Measurements from ENCODE around the gene ZNF462.

The ZNF462 gene

GRCh38 chr9:106868565-106868964, 5.6 kb downstream of the ZNF462 start:
- H3K9me3 ChIP-seq (ENCODE audit: low read length), result no peaks in the 10 kb centered on the region
- peaks cover 18% of the 10 kb centered on the region for H3K4me1 ChIP-seq (ENCODE audit: insufficient read depth, low read length)

GRCh38 chr9:106869028-106869427, 6.1 kb downstream of the ZNF462 start:
- no peaks in the 10 kb centered on the region for H3K27me3 ChIP-seq (ENCODE audit: insufficient read depth, low read length)
- peaks cover 31% of the 10 kb centered on the region for H3K36me3 ChIP-seq (ENCODE audit: insufficient read depth, low read length)
- H3K4me3 ChIP-seq (ENCODE audit: low read length), result no peak overlapping the region
- peaks cover 18% of the 10 kb centered on the region for H3K4me1 ChIP-seq (ENCODE audit: insufficient read depth, low read length)
- no peak overlapping the region for H2AFZ ChIP-seq (ENCODE audit: low read depth, low read length)
- no peaks in the 10 kb centered on the region for H3K9me3 ChIP-seq (ENCODE audit: low read length)

More at GRCh38 chr9:106868565-106868964, 5.6 kb downstream of the ZNF462 start:
- H3K36me3 ChIP-seq (ENCODE audit: insufficient read depth, low read length), result peaks cover 31% of the 10 kb centered on the region
- no peak overlapping the region for H2AFZ ChIP-seq (ENCODE audit: low read depth, low read length)
- H3K27me3 ChIP-seq (ENCODE audit: insufficient read depth, low read length), result no peaks in the 10 kb centered on the region
- no peak overlapping the region for H3K4me3 ChIP-seq (ENCODE audit: low read length)

DNA sequence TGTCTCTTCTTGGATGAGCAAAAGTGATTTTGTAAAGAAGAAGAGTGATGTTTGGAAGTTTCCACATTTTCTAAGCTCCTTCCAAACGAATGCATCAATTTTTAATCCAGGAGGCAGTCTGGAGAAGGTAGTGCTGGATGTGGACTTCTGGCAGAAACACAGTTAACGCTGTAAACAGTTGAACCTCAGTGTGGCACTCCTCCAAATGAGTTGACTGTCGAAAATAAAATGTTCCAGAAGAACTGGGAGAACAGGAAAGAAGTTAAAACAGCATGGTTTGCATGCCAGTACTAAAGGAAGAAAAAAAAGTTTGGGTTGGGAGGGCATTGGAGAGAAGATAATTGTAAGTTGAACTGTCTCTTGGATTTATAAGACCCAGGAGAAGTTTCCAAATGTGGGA, 6.5 kb downstream of the ZNF462 start:
- H3K36me3 ChIP-seq (ENCODE audit: insufficient read depth, low read length), result peaks cover 31% of the 10 kb centered on the region
- no peaks in the 10 kb centered on the region for H3K27me3 ChIP-seq (ENCODE audit: insufficient read depth, low read length)
- H3K4me3 ChIP-seq (ENCODE audit: low read length), result no peak overlapping the region
- no peaks in the 10 kb centered on the region for H3K9me3 ChIP-seq (ENCODE audit: low read length)
- no peak overlapping the region for H2AFZ ChIP-seq (ENCODE audit: low read depth, low read length)
- peaks cover 18% of the 10 kb centered on the region for H3K4me1 ChIP-seq (ENCODE audit: insufficient read depth, low read length)

DNA sequence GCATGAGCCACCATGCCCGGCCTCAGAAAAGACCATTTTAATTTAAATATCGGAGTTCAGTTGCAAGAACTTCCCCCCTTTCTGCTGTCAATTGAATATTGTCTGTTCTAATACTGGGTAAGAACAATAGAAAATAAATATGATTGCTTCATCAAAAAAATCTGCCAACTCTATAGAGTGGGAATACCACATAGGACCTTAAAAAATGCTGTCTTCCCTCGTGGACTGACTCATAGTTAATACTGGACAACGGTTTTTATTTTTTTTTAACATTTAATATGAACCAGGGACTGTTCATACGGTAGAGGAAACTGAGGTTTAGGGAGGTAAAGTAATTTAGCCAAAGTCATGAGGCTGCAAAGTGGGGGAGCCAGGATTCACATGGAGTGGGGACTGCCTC, 9.7 kb downstream of the ZNF462 start:
- peaks cover 2% of the 10 kb centered on the region for H3K9me3 ChIP-seq (ENCODE audit: low read length)
- no peaks in the 10 kb centered on the region for H3K4me1 ChIP-seq (ENCODE audit: insufficient read depth, low read length)
- no peaks in the 10 kb centered on the region for H3K27me3 ChIP-seq (ENCODE audit: insufficient read depth, low read length)
- no peak overlapping the region for H3K4me3 ChIP-seq (ENCODE audit: low read length)
- H2AFZ ChIP-seq (ENCODE audit: low read depth, low read length), result no peak overlapping the region
- H3K36me3 ChIP-seq (ENCODE audit: insufficient read depth, low read length), result peaks cover 27% of the 10 kb centered on the region

DNA sequence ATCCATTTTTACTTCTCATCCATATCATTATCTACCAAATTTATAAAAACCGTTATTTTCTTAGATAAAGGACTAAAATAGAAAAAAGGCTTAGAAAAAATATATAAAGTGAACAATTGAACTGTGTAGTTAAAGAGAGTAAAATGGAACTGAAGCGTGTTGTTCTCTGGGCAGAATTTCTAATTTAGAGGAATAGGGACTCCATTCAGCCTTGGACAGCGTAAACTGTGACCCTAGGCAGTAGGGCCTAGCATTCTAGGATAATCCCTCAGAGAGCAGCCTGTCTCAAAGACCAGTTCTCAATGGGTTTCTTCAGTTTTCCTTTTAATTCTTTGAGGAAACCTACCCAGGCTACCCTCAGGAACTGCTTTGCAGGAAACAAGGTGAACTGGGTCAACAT, 11.1 kb downstream of the ZNF462 start:
- H3K9me3 ChIP-seq (ENCODE audit: low read length), result peaks cover 2% of the 10 kb centered on the region
- H2AFZ ChIP-seq (ENCODE audit: low read depth, low read length), result no peak overlapping the region
- H3K4me3 ChIP-seq (ENCODE audit: low read length), result no peak overlapping the region
- peaks cover 4% of the 10 kb centered on the region for H3K4me1 ChIP-seq (ENCODE audit: insufficient read depth, low read length)
- H3K36me3 ChIP-seq (ENCODE audit: insufficient read depth, low read length), result peaks cover 26% of the 10 kb centered on the region
- no peaks in the 10 kb centered on the region for H3K27me3 ChIP-seq (ENCODE audit: insufficient read depth, low read length)

GRCh38 chr9:106874652-106875051, 11.7 kb downstream of the ZNF462 start:
- Histone ChIP-seq H2AFZ (ENCODE audit: low read depth, low read length) (no peak overlapping the region), H3K9me3 (ENCODE audit: low read length) (peaks cover 2% of the 10 kb centered on the region), H3K4me3 (ENCODE audit: low read length) (no peak overlapping the region), H3K4me1 (ENCODE audit: insufficient read depth, low read length) (peaks cover 10% of the 10 kb centered on the region), H3K36me3 (ENCODE audit: insufficient read depth, low read length) (peaks cover 20% of the 10 kb centered on the region), H3K27me3 (ENCODE audit: insufficient read depth, low read length) (no peaks in the 10 kb centered on the region)

- Histone ChIP-seq H3K9me3 (ENCODE audit: low read length) (peaks cover 2% of the 10 kb centered on the region), H3K27me3 (ENCODE audit: insufficient read depth, low read length) (no peaks in the 10 kb centered on the region), H3K4me1 (ENCODE audit: insufficient read depth, low read length) (peaks cover 16% of the 10 kb centered on the region), H3K4me3 (ENCODE audit: low read length) (no peak overlapping the region), H3K36me3 (ENCODE audit: insufficient read depth, low read length) (peaks cover 22% of the 10 kb centered on the region), H2AFZ (ENCODE audit: low read depth, low read length) (no peak overlapping the region)
These were observed 12.6 kb downstream of the ZNF462 start for GRCh38 chr9:106875529-106875928.

GRCh38 chr9:106877345-106877744, 14.4 kb downstream of the ZNF462 start:
- Histone ChIP-seq H3K36me3 (ENCODE audit: insufficient read depth, low read length) (peaks cover 14% of the 10 kb centered on the region), H3K27me3 (ENCODE audit: insufficient read depth, low read length) (no peaks in the 10 kb centered on the region), H3K9me3 (ENCODE audit: low read length) (peaks cover 4% of the 10 kb centered on the region), H3K4me3 (ENCODE audit: low read length) (no peak overlapping the region), H3K4me1 (ENCODE audit: insufficient read depth, low read length) (peaks cover 16% of the 10 kb centered on the region), H2AFZ (ENCODE audit: low read depth, low read length) (no peak overlapping the region)

DNA sequence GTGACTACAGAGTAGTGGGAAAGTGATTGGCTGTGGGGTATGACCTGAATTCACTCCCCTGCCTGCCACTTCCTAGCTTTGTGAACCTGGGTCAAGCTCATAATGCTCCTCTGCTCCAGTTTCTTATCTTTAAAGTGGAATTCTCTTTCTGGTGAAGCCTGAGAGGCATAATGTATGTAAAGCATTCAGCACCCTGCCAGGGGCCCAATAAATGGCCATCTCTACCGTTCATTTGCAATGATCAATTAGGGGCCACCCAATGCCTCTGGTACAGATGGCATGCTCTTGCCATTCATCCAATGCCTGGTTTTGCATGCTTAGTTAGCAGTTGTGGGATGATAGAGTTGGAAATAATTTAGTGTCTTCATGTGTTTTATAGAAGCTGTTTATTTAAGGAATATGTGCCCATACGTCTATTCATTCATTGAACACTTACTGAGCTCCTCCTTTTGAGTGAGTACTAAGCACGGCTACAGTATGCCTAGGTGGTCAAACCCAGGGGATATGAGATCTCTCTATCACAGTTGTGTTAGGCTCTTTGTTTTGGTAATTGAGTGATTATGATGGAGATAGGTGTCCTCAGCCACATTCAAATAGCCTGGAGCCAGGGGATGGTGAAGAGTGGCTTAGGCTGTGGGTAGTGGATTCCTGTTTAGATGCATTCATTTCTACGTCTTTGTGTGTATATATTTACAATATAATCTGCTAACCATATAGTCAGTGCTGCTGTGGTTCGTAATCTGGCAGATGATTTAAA, 15.3 kb downstream of the ZNF462 start:
- H3K9me3 ChIP-seq (ENCODE audit: low read length), result peaks cover 4% of the 10 kb centered on the region

DNA sequence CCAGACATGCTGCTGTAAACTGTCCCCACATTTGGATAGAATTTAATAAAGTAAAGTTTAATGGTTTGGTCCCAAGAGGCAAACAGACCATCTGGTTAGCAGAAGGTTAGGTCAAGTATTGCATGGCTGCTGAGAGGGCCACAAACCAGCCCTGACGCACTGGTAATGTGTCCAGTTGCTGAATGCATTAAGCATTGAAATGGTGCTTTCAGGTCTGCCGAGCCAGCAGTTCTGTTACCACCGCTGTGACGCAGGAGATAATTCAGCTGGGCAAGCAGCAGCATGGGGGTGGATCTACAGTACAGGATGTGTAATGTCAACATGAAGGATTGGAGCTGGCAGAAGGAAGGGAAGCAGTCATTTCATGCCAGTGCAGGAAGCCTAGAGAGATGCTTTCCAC, 16.0 kb downstream of the ZNF462 start:
- Histone ChIP-seq H3K36me3 (ENCODE audit: insufficient read depth, low read length) (peaks cover 19% of the 10 kb centered on the region), H3K9me3 (ENCODE audit: low read length) (peaks cover 4% of the 10 kb centered on the region), H2AFZ (ENCODE audit: low read depth, low read length) (no peak overlapping the region), H3K27me3 (ENCODE audit: insufficient read depth, low read length) (no peaks in the 10 kb centered on the region), H3K4me3 (ENCODE audit: low read length) (no peak overlapping the region), H3K4me1 (ENCODE audit: insufficient read depth, low read length) (peaks cover 16% of the 10 kb centered on the region)

More for the DNA sequence above, 15.3 kb downstream of the ZNF462 start:
- Histone ChIP-seq H3K27me3 (ENCODE audit: insufficient read depth, low read length) (no peaks in the 10 kb centered on the region), H2AFZ (ENCODE audit: low read depth, low read length) (no peak overlapping the region), H3K36me3 (ENCODE audit: insufficient read depth, low read length) (peaks cover 17% of the 10 kb centered on the region), H3K4me3 (ENCODE audit: low read length) (no peak overlapping the region), H3K4me1 (ENCODE audit: insufficient read depth, low read length) (peaks cover 16% of the 10 kb centered on the region)

DNA sequence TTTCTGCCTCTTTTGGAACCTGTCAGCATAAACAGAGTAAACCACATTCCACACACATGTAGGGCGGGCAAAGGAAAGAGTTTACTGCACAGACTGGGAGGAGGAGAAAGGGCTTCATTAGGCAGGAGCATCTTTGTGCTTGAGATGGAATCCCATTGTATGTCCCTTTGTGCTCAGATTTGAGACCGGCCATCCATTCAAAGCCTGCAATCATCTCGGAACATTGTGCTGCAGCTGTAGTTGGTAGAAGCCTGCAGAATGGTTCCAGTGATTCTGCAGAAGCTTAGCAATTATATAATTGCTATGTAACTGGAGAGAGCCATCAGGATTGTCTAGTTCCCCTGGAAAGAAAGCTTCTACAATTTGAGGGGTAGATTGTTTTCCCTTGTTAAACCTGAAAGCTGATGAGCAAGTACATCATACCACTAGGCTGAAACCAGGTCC, 16.5 kb downstream of the ZNF462 start:
- H3K36me3 ChIP-seq (ENCODE audit: insufficient read depth, low read length), result peaks cover 24% of the 10 kb centered on the region
- peaks cover 4% of the 10 kb centered on the region for H3K9me3 ChIP-seq (ENCODE audit: low read length)
- H2AFZ ChIP-seq (ENCODE audit: low read depth, low read length), result no peak overlapping the region
- no peaks in the 10 kb centered on the region for H3K27me3 ChIP-seq (ENCODE audit: insufficient read depth, low read length)
- H3K4me1 ChIP-seq (ENCODE audit: insufficient read depth, low read length), result peaks cover 16% of the 10 kb centered on the region
- no peak overlapping the region for H3K4me3 ChIP-seq (ENCODE audit: low read length)

- peaks cover 4% of the 10 kb centered on the region for H3K9me3 ChIP-seq (ENCODE audit: low read length)
- H2AFZ ChIP-seq (ENCODE audit: low read depth, low read length), result no peak overlapping the region
- peaks cover 16% of the 10 kb centered on the region for H3K4me1 ChIP-seq (ENCODE audit: insufficient read depth, low read length)
- H3K4me3 ChIP-seq (ENCODE audit: low read length), result no peak overlapping the region
- peaks cover 21% of the 10 kb centered on the region for H3K36me3 ChIP-seq (ENCODE audit: insufficient read depth, low read length)
- H3K27me3 ChIP-seq (ENCODE audit: insufficient read depth, low read length), result no peaks in the 10 kb centered on the region
These were observed 17.1 kb downstream of the ZNF462 start for GRCh38 chr9:106880081-106880480.

- no peak overlapping the region for H2AFZ ChIP-seq (ENCODE audit: low read depth, low read length)
- H3K9me3 ChIP-seq (ENCODE audit: low read length), result peaks cover 4% of the 10 kb centered on the region
- H3K36me3 ChIP-seq (ENCODE audit: insufficient read depth, low read length), result peaks cover 21% of the 10 kb centered on the region
- H3K27me3 ChIP-seq (ENCODE audit: insufficient read depth, low read length), result no peaks in the 10 kb centered on the region
- no peak overlapping the region for H3K4me3 ChIP-seq (ENCODE audit: low read length)
- peaks cover 16% of the 10 kb centered on the region for H3K4me1 ChIP-seq (ENCODE audit: insufficient read depth, low read length)
These were observed 17.9 kb downstream of the ZNF462 start for GRCh38 chr9:106880863-106881262.

DNA sequence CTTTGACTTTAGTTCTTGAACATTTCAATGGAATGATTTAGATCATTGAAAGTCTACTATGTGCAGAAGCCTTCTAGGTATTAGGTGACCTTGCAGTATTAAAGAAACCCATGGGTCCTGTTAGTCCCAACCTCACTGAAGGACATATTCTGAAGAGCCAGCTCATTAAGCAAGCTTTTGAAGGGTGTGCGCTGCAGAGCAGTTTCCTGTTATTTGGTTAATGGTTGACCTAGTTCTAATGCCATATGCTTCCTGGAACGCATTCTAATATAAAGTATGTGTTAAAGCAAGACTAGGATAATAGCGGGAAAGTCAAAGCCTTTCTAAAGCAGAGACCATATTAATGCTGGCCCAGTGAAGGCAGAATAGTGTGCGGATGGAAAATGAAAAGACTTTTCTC, 20.1 kb downstream of the ZNF462 start:
- Histone ChIP-seq H3K36me3 (ENCODE audit: insufficient read depth, low read length) (peaks cover 26% of the 10 kb centered on the region), H3K4me3 (ENCODE audit: low read length) (no peak overlapping the region)

More for the DNA sequence above, 20.1 kb downstream of the ZNF462 start:
- Histone ChIP-seq H3K27me3 (ENCODE audit: insufficient read depth, low read length) (no peaks in the 10 kb centered on the region), H3K9me3 (ENCODE audit: low read length) (peaks cover 13% of the 10 kb centered on the region), H3K4me1 (ENCODE audit: insufficient read depth, low read length) (peaks cover 16% of the 10 kb centered on the region), H2AFZ (ENCODE audit: low read depth, low read length) (no peak overlapping the region)
